GM23338 (cell line): ENCODE results near the gene DDX23. TPM values are rescaled to one million over a fixed set of nuclear protein-coding genes. Genes with fewer than 3 reads are reported as not detected.

Source experiments
- EZH2phosphoT487 ChIP-seq: fragments of 200-600 bp; sonication (generic); IDR thresholded peaks from one replicate; pipeline ENCODE4 v1.8.1; 2018; ENCODE audit warnings: antibody characterized with exemption; ENCODE audit not compliant: unreplicated experiment
- JUNB ChIP-seq: IDR thresholded peaks from one replicate; pipeline ENCODE4 v1.6.1; 2016; ENCODE audit warnings: antibody characterized with exemption; ENCODE audit not compliant: unreplicated experiment
- NANOG ChIP-seq: IDR thresholded peaks from 2 replicates; pipeline ENCODE4 v1.6.1; 2016; ENCODE audit warnings: antibody characterized with exemption, borderline replicate concordance
- STAT1 ChIP-seq: IDR thresholded peaks from one replicate; pipeline ENCODE4 v1.6.1; 2016; ENCODE audit warnings: antibody characterized with exemption; ENCODE audit not compliant: unreplicated experiment
- ZNF114 ChIP-seq: fragments of 250-450 bp; sonication (Bioruptor Pico); IDR thresholded peaks from 2 replicates; pipeline ENCODE4 v1.5.0; 2020; ENCODE audit warnings: mild to moderate bottlenecking, moderate library complexity
- polyA plus RNA-seq: library from polyadenylated mRNA; unstranded; fragments of >200 nt; fragmentation: Nextera tagmentation; extraction: Ambion mirVana; gene quantifications from 2 replicates; pipeline ENCODE4 v1.2.1, GENCODE V29; 2016
- total RNA-seq: library from RNA; depleted of rRNA; stranded (reverse); fragments of >200 nt; shearing (Covaris generic); gene quantifications from 2 replicates; pipeline ENCODE4 v1.2.3, GENCODE V29; 2014
- TF ChIP-seq, protein P1 (sequence below): fragments of 250-450 bp; sonication (Bioruptor Pico); IDR thresholded peaks from 2 replicates; pipeline ENCODE4 v1.5.0; 2020; ENCODE audit warnings: mild to moderate bottlenecking, moderate library complexity
- TF ChIP-seq, protein P2 (sequence below): IDR thresholded peaks from one replicate; pipeline ENCODE4 v1.6.1; 2018; ENCODE audit warnings: antibody characterized with exemption; ENCODE audit not compliant: unreplicated experiment
- TF ChIP-seq, protein P3 (sequence below): IDR thresholded peaks from 2 replicates; pipeline ENCODE4 v1.6.1; 2016; ENCODE audit warnings: antibody characterized with exemption

The DDX23 gene
- total and polyA plus RNA-seq, 2 experiments from 2014 or later, result 31.7 to 78.5 TPM

DNA sequence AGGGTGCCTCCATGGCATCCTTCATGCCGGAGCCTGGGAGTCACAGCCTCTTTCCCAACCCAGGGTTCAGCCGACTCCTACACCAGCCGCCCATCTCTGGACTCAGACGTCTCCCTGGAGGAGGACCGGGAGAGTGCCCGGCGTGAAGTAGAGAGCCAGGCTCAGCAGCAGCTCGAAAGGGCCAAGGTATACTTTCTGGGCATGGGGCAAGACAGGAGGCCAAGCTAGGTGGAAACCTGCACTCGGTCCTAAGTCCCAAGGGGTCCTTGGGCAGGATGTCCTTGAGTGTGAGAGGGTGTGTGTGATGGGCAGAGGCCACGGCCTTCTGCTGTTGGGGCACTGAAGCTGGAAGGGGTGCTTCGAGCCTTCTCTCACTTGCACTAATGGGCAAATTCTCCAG is 28.7 kb downstream of the DDX23 start (continued):
- TF ChIP-seq, protein P1, sequence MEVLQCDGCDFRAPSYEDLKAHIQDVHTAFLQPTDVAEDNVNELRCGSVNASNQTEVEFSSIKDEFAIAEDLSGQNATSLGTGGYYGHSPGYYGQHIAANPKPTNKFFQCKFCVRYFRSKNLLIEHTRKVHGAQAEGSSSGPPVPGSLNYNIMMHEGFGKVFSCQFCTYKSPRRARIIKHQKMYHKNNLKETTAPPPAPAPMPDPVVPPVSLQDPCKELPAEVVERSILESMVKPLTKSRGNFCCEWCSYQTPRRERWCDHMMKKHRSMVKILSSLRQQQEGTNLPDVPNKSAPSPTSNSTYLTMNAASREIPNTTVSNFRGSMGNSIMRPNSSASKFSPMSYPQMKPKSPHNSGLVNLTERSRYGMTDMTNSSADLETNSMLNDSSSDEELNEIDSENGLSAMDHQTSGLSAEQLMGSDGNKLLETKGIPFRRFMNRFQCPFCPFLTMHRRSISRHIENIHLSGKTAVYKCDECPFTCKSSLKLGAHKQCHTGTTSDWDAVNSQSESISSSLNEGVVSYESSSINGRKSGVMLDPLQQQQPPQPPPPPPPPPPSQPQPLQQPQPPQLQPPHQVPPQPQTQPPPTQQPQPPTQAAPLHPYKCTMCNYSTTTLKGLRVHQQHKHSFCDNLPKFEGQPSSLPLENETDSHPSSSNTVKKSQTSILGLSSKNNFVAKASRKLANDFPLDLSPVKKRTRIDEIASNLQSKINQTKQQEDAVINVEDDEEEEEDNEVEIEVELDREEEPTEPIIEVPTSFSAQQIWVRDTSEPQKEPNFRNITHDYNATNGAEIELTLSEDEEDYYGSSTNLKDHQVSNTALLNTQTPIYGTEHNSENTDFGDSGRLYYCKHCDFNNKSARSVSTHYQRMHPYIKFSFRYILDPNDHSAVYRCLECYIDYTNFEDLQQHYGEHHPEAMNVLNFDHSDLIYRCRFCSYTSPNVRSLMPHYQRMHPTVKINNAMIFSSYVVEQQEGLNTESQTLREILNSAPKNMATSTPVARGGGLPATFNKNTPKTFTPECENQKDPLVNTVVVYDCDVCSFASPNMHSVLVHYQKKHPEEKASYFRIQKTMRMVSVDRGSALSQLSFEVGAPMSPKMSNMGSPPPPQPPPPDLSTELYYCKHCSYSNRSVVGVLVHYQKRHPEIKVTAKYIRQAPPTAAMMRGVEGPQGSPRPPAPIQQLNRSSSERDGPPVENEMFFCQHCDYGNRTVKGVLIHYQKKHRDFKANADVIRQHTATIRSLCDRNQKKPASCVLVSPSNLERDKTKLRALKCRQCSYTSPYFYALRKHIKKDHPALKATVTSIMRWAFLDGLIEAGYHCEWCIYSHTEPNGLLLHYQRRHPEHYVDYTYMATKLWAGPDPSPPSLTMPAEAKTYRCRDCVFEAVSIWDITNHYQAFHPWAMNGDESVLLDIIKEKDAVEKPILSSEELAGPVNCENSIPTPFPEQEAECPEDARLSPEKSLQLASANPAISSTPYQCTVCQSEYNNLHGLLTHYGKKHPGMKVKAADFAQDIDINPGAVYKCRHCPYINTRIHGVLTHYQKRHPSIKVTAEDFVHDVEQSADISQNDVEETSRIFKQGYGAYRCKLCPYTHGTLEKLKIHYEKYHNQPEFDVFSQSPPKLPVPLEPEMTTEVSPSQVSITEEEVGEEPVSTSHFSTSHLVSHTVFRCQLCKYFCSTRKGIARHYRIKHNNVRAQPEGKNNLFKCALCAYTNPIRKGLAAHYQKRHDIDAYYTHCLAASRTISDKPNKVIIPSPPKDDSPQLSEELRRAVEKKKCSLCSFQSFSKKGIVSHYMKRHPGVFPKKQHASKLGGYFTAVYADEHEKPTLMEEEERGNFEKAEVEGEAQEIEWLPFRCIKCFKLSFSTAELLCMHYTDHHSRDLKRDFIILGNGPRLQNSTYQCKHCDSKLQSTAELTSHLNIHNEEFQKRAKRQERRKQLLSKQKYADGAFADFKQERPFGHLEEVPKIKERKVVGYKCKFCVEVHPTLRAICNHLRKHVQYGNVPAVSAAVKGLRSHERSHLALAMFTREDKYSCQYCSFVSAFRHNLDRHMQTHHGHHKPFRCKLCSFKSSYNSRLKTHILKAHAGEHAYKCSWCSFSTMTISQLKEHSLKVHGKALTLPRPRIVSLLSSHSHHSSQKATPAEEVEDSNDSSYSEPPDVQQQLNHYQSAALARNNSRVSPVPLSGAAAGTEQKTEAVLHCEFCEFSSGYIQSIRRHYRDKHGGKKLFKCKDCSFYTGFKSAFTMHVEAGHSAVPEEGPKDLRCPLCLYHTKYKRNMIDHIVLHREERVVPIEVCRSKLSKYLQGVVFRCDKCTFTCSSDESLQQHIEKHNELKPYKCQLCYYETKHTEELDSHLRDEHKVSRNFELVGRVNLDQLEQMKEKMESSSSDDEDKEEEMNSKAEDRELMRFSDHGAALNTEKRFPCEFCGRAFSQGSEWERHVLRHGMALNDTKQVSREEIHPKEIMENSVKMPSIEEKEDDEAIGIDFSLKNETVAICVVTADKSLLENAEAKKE, result no peak
- TF ChIP-seq, protein P2, sequence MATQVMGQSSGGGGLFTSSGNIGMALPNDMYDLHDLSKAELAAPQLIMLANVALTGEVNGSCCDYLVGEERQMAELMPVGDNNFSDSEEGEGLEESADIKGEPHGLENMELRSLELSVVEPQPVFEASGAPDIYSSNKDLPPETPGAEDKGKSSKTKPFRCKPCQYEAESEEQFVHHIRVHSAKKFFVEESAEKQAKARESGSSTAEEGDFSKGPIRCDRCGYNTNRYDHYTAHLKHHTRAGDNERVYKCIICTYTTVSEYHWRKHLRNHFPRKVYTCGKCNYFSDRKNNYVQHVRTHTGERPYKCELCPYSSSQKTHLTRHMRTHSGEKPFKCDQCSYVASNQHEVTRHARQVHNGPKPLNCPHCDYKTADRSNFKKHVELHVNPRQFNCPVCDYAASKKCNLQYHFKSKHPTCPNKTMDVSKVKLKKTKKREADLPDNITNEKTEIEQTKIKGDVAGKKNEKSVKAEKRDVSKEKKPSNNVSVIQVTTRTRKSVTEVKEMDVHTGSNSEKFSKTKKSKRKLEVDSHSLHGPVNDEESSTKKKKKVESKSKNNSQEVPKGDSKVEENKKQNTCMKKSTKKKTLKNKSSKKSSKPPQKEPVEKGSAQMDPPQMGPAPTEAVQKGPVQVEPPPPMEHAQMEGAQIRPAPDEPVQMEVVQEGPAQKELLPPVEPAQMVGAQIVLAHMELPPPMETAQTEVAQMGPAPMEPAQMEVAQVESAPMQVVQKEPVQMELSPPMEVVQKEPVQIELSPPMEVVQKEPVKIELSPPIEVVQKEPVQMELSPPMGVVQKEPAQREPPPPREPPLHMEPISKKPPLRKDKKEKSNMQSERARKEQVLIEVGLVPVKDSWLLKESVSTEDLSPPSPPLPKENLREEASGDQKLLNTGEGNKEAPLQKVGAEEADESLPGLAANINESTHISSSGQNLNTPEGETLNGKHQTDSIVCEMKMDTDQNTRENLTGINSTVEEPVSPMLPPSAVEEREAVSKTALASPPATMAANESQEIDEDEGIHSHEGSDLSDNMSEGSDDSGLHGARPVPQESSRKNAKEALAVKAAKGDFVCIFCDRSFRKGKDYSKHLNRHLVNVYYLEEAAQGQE, result no peak
- TF ChIP-seq ZNF114 (CRISPR knock-in tag), result no peak
- TF ChIP-seq NANOG, result no peak
- TF ChIP-seq STAT1, result no peak
- no peak for TF ChIP-seq JUNB
- TF ChIP-seq EZH2phosphoT487, result no peak
- TF ChIP-seq, protein P3, sequence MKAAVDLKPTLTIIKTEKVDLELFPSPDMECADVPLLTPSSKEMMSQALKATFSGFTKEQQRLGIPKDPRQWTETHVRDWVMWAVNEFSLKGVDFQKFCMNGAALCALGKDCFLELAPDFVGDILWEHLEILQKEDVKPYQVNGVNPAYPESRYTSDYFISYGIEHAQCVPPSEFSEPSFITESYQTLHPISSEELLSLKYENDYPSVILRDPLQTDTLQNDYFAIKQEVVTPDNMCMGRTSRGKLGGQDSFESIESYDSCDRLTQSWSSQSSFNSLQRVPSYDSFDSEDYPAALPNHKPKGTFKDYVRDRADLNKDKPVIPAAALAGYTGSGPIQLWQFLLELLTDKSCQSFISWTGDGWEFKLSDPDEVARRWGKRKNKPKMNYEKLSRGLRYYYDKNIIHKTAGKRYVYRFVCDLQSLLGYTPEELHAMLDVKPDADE, result no peak
